Measurements from ENCODE around the gene ITGB4.

Gene ITGB4

DNA sequence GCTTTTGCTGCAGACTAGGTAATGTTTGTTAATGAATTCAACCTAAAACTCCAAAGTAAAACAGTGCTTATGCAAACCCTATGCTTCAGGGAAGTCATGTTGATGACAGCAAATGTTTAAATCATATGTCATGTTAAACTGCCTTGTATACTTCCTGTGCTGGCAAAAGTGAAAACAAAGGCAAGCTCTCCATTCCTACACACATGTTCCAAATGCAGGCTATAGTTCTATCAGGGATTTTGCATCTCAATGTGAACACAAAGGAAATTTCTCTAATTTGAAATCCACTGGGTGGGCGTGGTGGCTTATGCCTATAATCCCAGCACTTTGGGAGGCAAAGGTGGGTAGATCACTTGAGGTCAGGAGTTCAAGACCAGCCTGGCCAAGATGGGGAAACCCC lies 82.6 kb downstream of the ITGB4 start:
- no peak for FAIRE-seq

DNA sequence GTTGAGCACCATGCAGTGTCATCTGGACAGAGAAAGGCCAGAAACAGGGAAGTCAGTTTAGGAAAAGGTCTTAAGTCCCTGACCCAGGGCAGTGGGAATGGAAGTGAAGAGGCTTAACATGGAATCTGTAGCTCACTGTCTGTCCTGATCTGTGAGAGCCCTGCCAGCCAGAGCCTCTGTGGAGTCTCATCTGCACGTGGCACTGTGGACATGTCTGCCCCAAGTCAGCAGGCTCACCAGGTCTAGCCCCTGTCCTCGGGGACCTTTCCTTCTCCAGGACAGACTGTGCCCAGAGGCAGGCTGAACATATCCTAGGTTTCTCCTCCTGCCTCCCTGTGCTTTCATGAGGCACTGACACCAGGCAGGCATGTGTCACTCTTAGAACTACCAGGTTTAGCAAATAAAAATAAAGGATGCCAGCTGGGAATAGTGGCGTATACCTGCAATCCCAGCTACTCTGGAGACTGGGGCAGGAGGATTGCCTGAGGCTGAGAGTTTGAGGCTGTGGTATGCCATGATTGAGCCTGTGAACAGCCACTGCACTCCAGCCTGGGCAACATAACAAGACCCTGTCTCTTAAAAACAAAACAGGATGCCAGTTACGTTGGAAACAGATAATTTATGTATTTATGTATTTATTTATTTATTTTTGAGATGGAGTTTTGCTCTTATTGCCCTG lies 85.7 kb downstream of the ITGB4 start:
- FAIRE-seq: no peak
